PFSK-1 (cell line): ENCODE data around the gene SGK1. TPM values are rescaled to one million over a fixed set of nuclear protein-coding genes. Genes with fewer than 3 reads are reported as not detected.

Source experiments
- FOXP2 ChIP-seq: optimal IDR thresholded peaks from 2 replicates; pipeline ENCODE3; 2011; ENCODE audit warnings: borderline replicate concordance, control low read depth, inconsistent platforms; ENCODE audit not compliant: insufficient read depth; ENCODE audit errors: extremely low read length, extremely low read depth
- POLR2AphosphoS5 ChIP-seq: IDR thresholded peaks from 2 replicates; pipeline ENCODE4 v1.6.1; 2012; ENCODE audit warnings: low read depth, mild to moderate bottlenecking, control low read depth, low read length, moderate library complexity
- REST ChIP-seq, 2 experiments: IDR thresholded peaks; 2 replicates each; pipeline versions ENCODE4 v1.6.1 to v1.8.0; 2011 to 2012; ENCODE audit warnings: low read depth in 2 of 2, low read length in 2 of 2, control low read depth in 1 of 2, inconsistent platforms in 1 of 2, mild to moderate bottlenecking in 1 of 2, moderate library complexity in 1 of 2; ENCODE audit not compliant: insufficient read depth in 1 of 2
- SIN3A ChIP-seq: IDR thresholded peaks from 2 replicates; pipeline ENCODE4 v1.6.1; 2012; ENCODE audit warnings: mild to moderate bottlenecking, low read length, moderate library complexity, borderline replicate concordance; ENCODE audit not compliant: insufficient read depth
- TAF1 ChIP-seq: IDR thresholded peaks from 2 replicates; pipeline ENCODE4 v1.6.1; 2012; ENCODE audit warnings: low read length, control low read depth, borderline replicate concordance; ENCODE audit not compliant: insufficient read depth
- polyA plus RNA-seq: library from polyadenylated mRNA; unstranded; fragments of >200 nt; gene quantifications from one replicate; pipeline ENCODE4 v1.2.1, GENCODE V29; 2012; ENCODE audit warnings: low read depth, missing spikeins; ENCODE audit not compliant: insufficient read length

The SGK1 gene
- 22.7 TPM for polyA plus RNA-seq

- TF ChIP-seq SIN3A (no peak), POLR2AphosphoS5 (no peak), REST (IDR thresholded peaks at IDR 0.05; ENCODE audit: insufficient read depth in 1 of 2, low read depth in 2 of 2, low read length in 2 of 2) (no peak), TAF1 (no peak)
These were observed at the start of gene SGK1 for GRCh38 chr6:134317471-134318131. Gene SGK1, minus strand, starts transcription at chr6:134318112. Its CDS starts 652 bp downstream, at chr6:134317460.

GRCh38 chr6:134363323-134364039 is 45.6 kb upstream of the SGK1 start:
- TF ChIP-seq POLR2AphosphoS5, result no peak
- no peak for TF ChIP-seq FOXP2
- no peak for TF ChIP-seq TAF1
- no peak for TF ChIP-seq REST (IDR thresholded peaks at IDR 0.05; ENCODE audit: insufficient read depth in 1 of 2, low read depth in 2 of 2, low read length in 2 of 2)
- no peak for TF ChIP-seq SIN3A

- TF ChIP-seq REST (IDR thresholded peaks at IDR 0.05; ENCODE audit: insufficient read depth in 1 of 2, low read depth in 2 of 2, low read length in 2 of 2) (no peak), FOXP2 (no peak), TAF1 (no peak), POLR2AphosphoS5 (no peak), SIN3A (no peak)
These were observed 43.1 kb upstream of the SGK1 start for GRCh38 chr6:134361011-134361410.

GRCh38 chr6:134359302-134359701 is 41.4 kb upstream of the SGK1 start:
- TF ChIP-seq SIN3A, result no peak

- TF ChIP-seq FOXP2, result no peak
- TF ChIP-seq REST (IDR thresholded peaks at IDR 0.05; ENCODE audit: insufficient read depth in 1 of 2, low read depth in 2 of 2, low read length in 2 of 2), result no peak
- no peak for TF ChIP-seq TAF1
- no peak for TF ChIP-seq POLR2AphosphoS5
- TF ChIP-seq SIN3A, result no peak
These were observed 40.4 kb upstream of the SGK1 start for GRCh38 chr6:134358320-134358719.
